ENCODE measurements around the gene GABBR2.

DNA sequence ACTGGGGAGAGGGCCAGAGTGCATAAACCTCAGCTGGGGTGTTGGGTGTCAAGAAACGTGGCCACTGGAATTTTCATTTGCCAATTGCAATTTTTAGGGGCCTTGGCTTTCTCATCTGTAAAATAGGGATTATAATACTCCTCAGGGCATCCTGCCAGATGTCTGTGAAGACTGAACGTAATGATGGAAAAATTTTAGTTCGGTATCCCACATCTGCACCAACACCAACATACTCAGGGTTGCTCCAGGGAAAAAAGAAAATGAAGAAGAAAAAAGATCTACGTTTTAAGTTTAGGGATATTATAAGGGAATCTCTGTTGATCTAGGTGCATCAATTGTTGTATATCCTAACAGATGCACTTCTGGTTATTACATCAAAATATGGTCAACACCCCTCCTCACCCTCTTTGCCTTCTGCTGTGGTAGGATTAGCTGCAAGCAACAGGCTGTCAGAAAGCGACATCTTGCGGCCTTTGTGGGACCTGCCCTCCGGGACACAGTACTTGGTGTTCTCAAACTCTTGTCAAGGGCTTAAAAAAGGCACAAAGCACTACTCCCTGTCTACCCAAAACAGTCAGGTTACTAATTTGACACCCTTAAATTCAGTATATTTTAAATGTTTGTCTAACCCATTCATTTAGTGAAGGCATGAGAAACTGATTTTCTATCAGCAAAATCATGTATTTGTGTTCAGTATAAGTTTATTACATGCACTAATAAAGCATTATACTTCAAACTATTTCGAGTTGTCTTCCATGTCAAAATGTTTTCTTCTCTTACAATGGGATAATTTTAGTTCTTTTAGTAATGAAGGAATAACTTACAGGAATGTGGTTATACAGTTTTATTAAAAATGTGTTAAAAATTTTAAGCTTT is 445.0 kb downstream of the GABBR2 start:
- TF ChIP-seq, protein P1, sequence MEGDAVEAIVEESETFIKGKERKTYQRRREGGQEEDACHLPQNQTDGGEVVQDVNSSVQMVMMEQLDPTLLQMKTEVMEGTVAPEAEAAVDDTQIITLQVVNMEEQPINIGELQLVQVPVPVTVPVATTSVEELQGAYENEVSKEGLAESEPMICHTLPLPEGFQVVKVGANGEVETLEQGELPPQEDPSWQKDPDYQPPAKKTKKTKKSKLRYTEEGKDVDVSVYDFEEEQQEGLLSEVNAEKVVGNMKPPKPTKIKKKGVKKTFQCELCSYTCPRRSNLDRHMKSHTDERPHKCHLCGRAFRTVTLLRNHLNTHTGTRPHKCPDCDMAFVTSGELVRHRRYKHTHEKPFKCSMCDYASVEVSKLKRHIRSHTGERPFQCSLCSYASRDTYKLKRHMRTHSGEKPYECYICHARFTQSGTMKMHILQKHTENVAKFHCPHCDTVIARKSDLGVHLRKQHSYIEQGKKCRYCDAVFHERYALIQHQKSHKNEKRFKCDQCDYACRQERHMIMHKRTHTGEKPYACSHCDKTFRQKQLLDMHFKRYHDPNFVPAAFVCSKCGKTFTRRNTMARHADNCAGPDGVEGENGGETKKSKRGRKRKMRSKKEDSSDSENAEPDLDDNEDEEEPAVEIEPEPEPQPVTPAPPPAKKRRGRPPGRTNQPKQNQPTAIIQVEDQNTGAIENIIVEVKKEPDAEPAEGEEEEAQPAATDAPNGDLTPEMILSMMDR (optimal IDR thresholded peaks at IDR 0.05 in 1 of 3, IDR thresholded peaks at IDR 0.05 in 1 of 3, conservative IDR thresholded peaks at IDR 0.05 in 1 of 3; ENCODE audit: extremely low read depth in 1 of 3, insufficient read depth in 2 of 3, low read length in 3 of 3) = peak; percentile 91 to 99 (median 94)
- TF ChIP-seq EZH2 (IDR thresholded peaks at IDR 0.05; ENCODE audit: low read length) = no peak
